Mucosa of stomach (tissue), 1 donor: Measurements from ENCODE around the gene OASL.
"Not testable (repeated sequence)": the region's sequence is repeated elsewhere in the genome, so short reads cannot be mapped to it uniquely, and the experiment has no call there.

Source experiments
- H3K27me3 ChIP-seq: one replicate; pipeline ENCODE4 v1.7.0; 2013; ENCODE audit warnings: mild to moderate bottlenecking, low read length; ENCODE audit not compliant: control insufficient read depth, insufficient read depth
- H3K36me3 ChIP-seq: one replicate; pipeline ENCODE4 v1.7.0; 2013; ENCODE audit warnings: low read length; ENCODE audit not compliant: control insufficient read depth, insufficient read depth
- H3K4me1 ChIP-seq: one replicate; pipeline ENCODE4 v1.7.0; 2013; ENCODE audit warnings: mild to moderate bottlenecking, low read length; ENCODE audit not compliant: control insufficient read depth, insufficient read depth
- H3K4me3 ChIP-seq: one replicate; pipeline ENCODE4 v1.7.0; 2013; ENCODE audit warnings: low read length
- H3K9ac ChIP-seq: one replicate; pipeline ENCODE4 v1.7.0; 2013; ENCODE audit warnings: mild to moderate bottlenecking, low read length, moderate library complexity
- H3K9me3 ChIP-seq: one replicate; pipeline ENCODE4 v1.7.0; 2013; ENCODE audit warnings: mild to moderate bottlenecking, low read length, moderate library complexity; ENCODE audit not compliant: control insufficient read depth
- donor health status: Pancreatic carcinoma.

The OASL gene

GRCh38 chr12:121048442-121048841 lies 9.4 kb upstream of the OASL start:
- H3K4me1 ChIP-seq, result peaks cover 15% of the 10 kb centered on the region
- H3K9me3 ChIP-seq, result no peaks in the 10 kb centered on the region
- no peaks in the 10 kb centered on the region for H3K36me3 ChIP-seq
- peaks cover 3% of the 10 kb centered on the region for H3K27me3 ChIP-seq
- no peak overlapping the region for H3K4me3 ChIP-seq
- no peak overlapping the region for H3K9ac ChIP-seq

DNA sequence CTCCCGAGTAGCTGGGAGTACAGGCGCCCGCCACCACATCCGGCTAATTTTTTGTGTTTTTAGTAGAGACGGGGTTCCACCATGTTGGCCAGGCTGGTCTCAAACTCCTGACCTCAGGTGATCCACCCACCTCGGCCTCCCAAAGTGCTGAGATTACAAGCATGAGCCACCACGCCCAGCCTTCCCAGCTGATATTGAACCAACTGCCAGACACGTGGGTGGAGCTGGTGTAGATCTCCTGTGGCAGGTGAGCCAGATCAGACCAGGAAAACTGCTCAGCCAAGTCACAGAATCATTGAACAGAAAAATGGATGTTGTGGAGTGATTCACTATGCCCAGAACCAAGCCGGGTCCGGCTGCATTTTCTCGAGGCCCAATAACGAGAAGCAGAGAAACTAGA lies 8.4 kb upstream of the OASL start:
- not testable (repeated sequence) for H3K36me3 ChIP-seq, H3K4me3 ChIP-seq, H3K9ac ChIP-seq, H3K9me3 ChIP-seq, H3K27me3 ChIP-seq
- H3K4me1 ChIP-seq, result peaks cover 15% of the 10 kb centered on the region

DNA sequence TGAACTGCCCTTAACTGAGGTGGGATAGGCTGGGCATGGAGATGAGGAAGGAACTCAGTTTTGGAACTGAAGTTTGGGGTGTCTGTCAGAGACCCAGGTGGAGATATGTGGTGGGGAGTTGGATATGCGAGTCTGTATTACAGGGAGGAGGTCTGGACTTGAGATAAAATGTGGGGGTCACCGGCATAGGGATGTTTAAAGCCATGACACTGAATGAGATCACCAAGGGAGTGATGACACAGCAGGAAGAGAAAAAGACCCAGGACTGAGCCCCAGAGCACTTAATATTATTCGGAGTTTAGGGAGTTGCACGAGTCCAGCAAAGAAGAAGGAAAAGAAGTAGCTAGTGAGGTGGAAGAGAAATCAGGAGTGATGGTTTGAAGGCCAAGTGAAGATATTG lies 4.0 kb upstream of the OASL start:
- no peak overlapping the region for H3K4me3 ChIP-seq
- H3K9me3 ChIP-seq, result no peaks in the 10 kb centered on the region
- H3K4me1 ChIP-seq, result peaks cover 14% of the 10 kb centered on the region
- H3K36me3 ChIP-seq, result no peaks in the 10 kb centered on the region
- H3K9ac ChIP-seq, result no peak overlapping the region
- H3K27me3 ChIP-seq, result no peaks in the 10 kb centered on the region

DNA sequence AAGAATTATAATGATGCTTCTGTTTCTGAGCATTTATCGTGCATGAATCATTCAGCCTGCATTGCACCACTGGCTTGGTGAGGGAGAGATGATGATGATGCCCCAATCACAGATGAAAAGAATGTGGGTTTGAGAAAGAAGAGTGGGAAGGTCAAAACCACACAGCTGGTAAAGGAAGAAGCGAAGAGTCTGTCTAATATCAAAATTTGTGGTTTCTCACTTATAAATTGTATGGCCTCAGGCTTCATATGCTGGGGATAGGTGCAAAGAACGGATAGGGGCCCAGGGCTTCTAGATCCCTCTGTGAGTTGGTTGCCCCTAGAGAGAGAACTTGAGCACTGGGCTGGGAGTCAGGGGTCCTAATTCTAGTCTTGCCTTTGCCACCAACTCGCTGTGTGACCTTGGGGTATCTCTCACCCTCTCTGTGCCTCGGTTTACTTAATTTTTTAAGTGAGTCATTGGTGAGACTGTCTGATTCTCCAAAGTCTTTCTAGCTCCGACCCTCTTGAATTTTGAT lies 2.2 kb downstream of the OASL start:
- Histone ChIP-seq H3K4me3 (peak overlapping the region; percentile 44), H3K36me3 (peaks cover 6% of the 10 kb centered on the region), H3K9ac (peak overlapping the region; percentile 52), H3K4me1 (peaks cover 41% of the 10 kb centered on the region), H3K27me3 (no peaks in the 10 kb centered on the region), H3K9me3 (no peaks in the 10 kb centered on the region)

GRCh38 chr12:121034616-121035305 lies 4.3 kb downstream of the OASL start:
- H3K9ac ChIP-seq, result peak overlapping the region; percentile 54
- peaks cover 6% of the 10 kb centered on the region for H3K36me3 ChIP-seq
- H3K9me3 ChIP-seq, result no peaks in the 10 kb centered on the region
- H3K4me1 ChIP-seq, result peaks cover 41% of the 10 kb centered on the region
- H3K4me3 ChIP-seq, result no peak overlapping the region
- H3K27me3 ChIP-seq, result no peaks in the 10 kb centered on the region

DNA sequence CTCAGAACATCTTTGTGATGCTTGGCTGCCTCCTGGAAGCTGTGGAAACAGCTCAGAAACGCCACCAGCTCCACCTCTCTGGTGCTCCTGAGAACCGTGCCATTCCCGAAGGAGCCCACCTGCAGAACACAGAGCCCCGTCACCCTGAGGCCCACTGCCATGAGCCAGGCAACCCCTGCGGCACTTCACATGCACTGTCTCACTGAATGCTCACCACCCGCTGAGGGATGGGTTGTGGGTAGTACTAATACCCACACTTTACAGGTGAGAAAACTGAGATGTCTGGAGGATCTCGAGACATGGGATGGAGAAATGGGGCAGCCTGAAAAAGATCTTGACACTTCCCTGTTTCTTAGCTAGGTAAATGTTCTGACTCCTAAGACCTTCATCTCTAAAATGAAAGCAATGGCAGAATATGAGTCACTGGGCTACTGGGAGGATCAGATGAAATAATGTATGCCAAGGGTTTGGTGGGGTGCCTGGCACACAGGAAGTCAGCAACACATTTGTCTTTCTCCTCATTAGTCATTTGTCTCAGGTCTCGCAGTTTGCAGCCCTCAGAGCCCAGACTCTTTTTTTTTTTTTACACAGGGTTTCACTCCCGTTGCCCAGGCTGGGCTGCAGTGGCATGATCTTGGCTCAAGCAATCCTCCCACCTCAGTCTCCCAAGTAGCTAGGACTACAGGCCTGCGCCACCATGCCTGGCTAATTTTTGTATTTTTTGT lies 5.3 kb downstream of the OASL start:
- H3K27me3 ChIP-seq, result no peaks in the 10 kb centered on the region
- H3K9me3 ChIP-seq, result no peaks in the 10 kb centered on the region
- H3K36me3 ChIP-seq, result peaks cover 6% of the 10 kb centered on the region
- H3K9ac ChIP-seq, result peak overlapping the region; percentile 57
- H3K4me1 ChIP-seq, result peaks cover 41% of the 10 kb centered on the region
- peak overlapping the region; percentile 19 for H3K4me3 ChIP-seq

- no peaks in the 10 kb centered on the region for H3K27me3 ChIP-seq
- H3K4me3 ChIP-seq, result no peak overlapping the region
- H3K9ac ChIP-seq, result no peak overlapping the region
- no peaks in the 10 kb centered on the region for H3K9me3 ChIP-seq
- H3K4me1 ChIP-seq, result peaks cover 49% of the 10 kb centered on the region
- H3K36me3 ChIP-seq, result peaks cover 6% of the 10 kb centered on the region
Observed at GRCh38 chr12:121030576-121031212, 8.4 kb downstream of the OASL start.

- no peak overlapping the region for H3K4me3 ChIP-seq
- peak overlapping the region; percentile 56 for H3K9ac ChIP-seq
- H3K4me1 ChIP-seq, result peaks cover 52% of the 10 kb centered on the region
- H3K36me3 ChIP-seq, result no peaks in the 10 kb centered on the region
- H3K9me3 ChIP-seq, result no peaks in the 10 kb centered on the region
- no peaks in the 10 kb centered on the region for H3K27me3 ChIP-seq
Observed at GRCh38 chr12:121026274-121027045, 12.6 kb downstream of the OASL start.

- no peaks in the 10 kb centered on the region for H3K9me3 ChIP-seq
- peaks cover 56% of the 10 kb centered on the region for H3K4me1 ChIP-seq
Observed at GRCh38 chr12:121025442-121026226, 13.4 kb downstream of the OASL start.

GRCh38 chr12:121023799-121024198 lies 15.2 kb downstream of the OASL start:
- Histone ChIP-seq H3K9ac (no peak overlapping the region), H3K9me3 (no peaks in the 10 kb centered on the region), H3K4me1 (peaks cover 56% of the 10 kb centered on the region), H3K36me3 (no peaks in the 10 kb centered on the region), H3K4me3 (no peak overlapping the region), H3K27me3 (no peaks in the 10 kb centered on the region)

More at GRCh38 chr12:121025442-121026226, 13.4 kb downstream of the OASL start:
- Histone ChIP-seq H3K9ac (peak overlapping the region; percentile 56), H3K4me3 (no peak overlapping the region), H3K36me3 (no peaks in the 10 kb centered on the region), H3K27me3 (no peaks in the 10 kb centered on the region)

DNA sequence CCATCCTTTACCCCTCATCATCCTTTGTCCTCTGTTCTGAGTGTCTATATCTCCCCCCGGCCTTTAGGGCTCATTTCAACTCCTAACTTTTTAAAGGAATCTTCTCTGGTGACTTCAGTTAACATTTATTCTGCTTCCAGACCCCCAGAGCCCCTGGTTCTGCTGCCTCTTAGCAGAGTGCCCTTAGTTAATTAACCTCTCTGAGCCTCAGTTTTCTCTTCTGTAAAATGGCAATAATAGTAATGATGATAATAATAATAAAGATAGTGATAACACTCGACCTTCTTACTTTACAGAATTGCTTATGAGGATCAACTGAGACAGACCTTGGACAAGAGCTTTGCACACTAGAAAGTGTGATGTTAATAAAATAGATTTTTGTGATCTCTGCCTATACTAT lies 16.3 kb downstream of the OASL start:
- Histone ChIP-seq H3K4me3 (no peak overlapping the region), H3K9ac (no peak overlapping the region), H3K27me3 (no peaks in the 10 kb centered on the region), H3K36me3 (no peaks in the 10 kb centered on the region), H3K9me3 (no peaks in the 10 kb centered on the region), H3K4me1 (peaks cover 56% of the 10 kb centered on the region)
